ENCODE data around the gene PNO1.

GRCh38 chr2:68126561-68126960, 31.1 kb upstream of the PNO1 start:
- TF ChIP-seq MYC (IDR thresholded peaks at IDR 0.05; ENCODE audit: borderline replicate concordance, low read length) (no peak), POLR2A (IDR thresholded peaks at IDR 0.05; ENCODE audit: low read length) (no peak), ZSCAN20 (CRISPR knock-in tag; IDR thresholded peaks at IDR 0.05) (no peak)
- TF ChIP-seq, protein P1, sequence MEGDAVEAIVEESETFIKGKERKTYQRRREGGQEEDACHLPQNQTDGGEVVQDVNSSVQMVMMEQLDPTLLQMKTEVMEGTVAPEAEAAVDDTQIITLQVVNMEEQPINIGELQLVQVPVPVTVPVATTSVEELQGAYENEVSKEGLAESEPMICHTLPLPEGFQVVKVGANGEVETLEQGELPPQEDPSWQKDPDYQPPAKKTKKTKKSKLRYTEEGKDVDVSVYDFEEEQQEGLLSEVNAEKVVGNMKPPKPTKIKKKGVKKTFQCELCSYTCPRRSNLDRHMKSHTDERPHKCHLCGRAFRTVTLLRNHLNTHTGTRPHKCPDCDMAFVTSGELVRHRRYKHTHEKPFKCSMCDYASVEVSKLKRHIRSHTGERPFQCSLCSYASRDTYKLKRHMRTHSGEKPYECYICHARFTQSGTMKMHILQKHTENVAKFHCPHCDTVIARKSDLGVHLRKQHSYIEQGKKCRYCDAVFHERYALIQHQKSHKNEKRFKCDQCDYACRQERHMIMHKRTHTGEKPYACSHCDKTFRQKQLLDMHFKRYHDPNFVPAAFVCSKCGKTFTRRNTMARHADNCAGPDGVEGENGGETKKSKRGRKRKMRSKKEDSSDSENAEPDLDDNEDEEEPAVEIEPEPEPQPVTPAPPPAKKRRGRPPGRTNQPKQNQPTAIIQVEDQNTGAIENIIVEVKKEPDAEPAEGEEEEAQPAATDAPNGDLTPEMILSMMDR (IDR thresholded peaks at IDR 0.05), result no peak

Measured in A549 (cell line).